BLaER1 treated with 17β-estradiol and CSF1 and Interleukin-3, amounts not matched to agents 10 nM and 100 nM (cell line): Measurements from ENCODE around the gene DCST2.
"Not testable (repeated sequence)": the region's sequence is repeated elsewhere in the genome, so short reads cannot be mapped to it uniquely, and the experiment has no call there.

ENCODE experiments used
- H3K27ac ChIP-seq, 11 experiments: shearing (Covaris generic); formaldehyde crosslinking; 2 replicates each; pipeline ENCODE4 v1.8.1; 2022
- H3K27me3 ChIP-seq, 11 experiments: shearing (Covaris generic); formaldehyde crosslinking; 2 replicates each; pipeline ENCODE4 v1.8.1; 2022
- H3K36me3 ChIP-seq, 11 experiments: shearing (Covaris generic); formaldehyde crosslinking; 2 replicates each; pipeline ENCODE4 v1.8.1; 2022
- H3K4me1 ChIP-seq, 10 experiments: shearing (Covaris generic); formaldehyde crosslinking; 2 replicates each; pipeline ENCODE4 v1.8.1; 2022
- H3K4me2 ChIP-seq, 11 experiments: shearing (Covaris generic); formaldehyde crosslinking; 2 replicates each; pipeline ENCODE4 v1.8.1; 2022
- H3K4me3 ChIP-seq, 10 experiments: shearing (Covaris generic); formaldehyde crosslinking; 2 replicates each; pipeline ENCODE4 v1.8.1; 2022
- H3K9ac ChIP-seq, 11 experiments: shearing (Covaris generic); formaldehyde crosslinking; 2 replicates each; pipeline ENCODE4 v1.8.1; 2022
- H3K9me3 ChIP-seq, 11 experiments: shearing (Covaris generic); formaldehyde crosslinking; replicated peaks in 1 of 11; 2 replicates each; pipeline ENCODE4 v1.8.1; 2022
- H4K20me1 ChIP-seq, 11 experiments: shearing (Covaris generic); formaldehyde crosslinking; 2 replicates each; pipeline ENCODE4 v1.8.1; 2022
- Cebpa-rat ChIP-seq, 11 experiments: shearing (Covaris generic); IDR thresholded peaks; 2 replicates each; pipeline ENCODE4 v1.8.1; 2022

DCST2 gene

GRCh38 chr1:154987326-154987725, 46.3 kb downstream of the DCST2 start:
- TF ChIP-seq Cebpa-rat (IDR thresholded peaks at IDR 0.05), result no peak
- Histone ChIP-seq H3K4me1 (peaks cover 29 to 59% (median 43%) of the 10 kb centered on the region in 10 experiments), H3K27ac (no peak overlapping the region), H3K4me3 (no peak overlapping the region), H3K27me3 (no peaks in the 10 kb centered on the region), H3K9ac (no peak overlapping the region; a peak in 1 of 22 replicates), H3K4me2 (peak overlapping the region in 1 of 11 experiments; percentile 19; a peak in 1 of 22 replicates), H3K36me3 (peaks cover 49 to 74% (median 59%) of the 10 kb centered on the region in 11 experiments), H4K20me1 (peaks cover 0 to 44% (median 37%) of the 10 kb centered on the region in 11 experiments; a peak in 18 of 22 replicates), H3K9me3 (no peaks in the 10 kb centered on the region)

- Histone ChIP-seq H3K9ac (peak overlapping the region in 3 of 11 experiments; percentile 11 to 27 (median 13); a peak in 2 of 22 replicates), H3K4me1 (peaks cover 32 to 64% (median 48%) of the 10 kb centered on the region in 10 experiments), H4K20me1 (peaks cover 0 to 44% (median 37%) of the 10 kb centered on the region in 11 experiments; a peak in 18 of 22 replicates), H3K36me3 (peaks cover 49 to 70% (median 58%) of the 10 kb centered on the region in 11 experiments)
- not testable (repeated sequence) for H3K27ac ChIP-seq, H3K27me3 ChIP-seq, H3K4me2 ChIP-seq, H3K9me3 ChIP-seq, H3K4me3 ChIP-seq
These were observed 46.8 kb downstream of the DCST2 start for GRCh38 chr1:154986736-154987135.

DNA sequence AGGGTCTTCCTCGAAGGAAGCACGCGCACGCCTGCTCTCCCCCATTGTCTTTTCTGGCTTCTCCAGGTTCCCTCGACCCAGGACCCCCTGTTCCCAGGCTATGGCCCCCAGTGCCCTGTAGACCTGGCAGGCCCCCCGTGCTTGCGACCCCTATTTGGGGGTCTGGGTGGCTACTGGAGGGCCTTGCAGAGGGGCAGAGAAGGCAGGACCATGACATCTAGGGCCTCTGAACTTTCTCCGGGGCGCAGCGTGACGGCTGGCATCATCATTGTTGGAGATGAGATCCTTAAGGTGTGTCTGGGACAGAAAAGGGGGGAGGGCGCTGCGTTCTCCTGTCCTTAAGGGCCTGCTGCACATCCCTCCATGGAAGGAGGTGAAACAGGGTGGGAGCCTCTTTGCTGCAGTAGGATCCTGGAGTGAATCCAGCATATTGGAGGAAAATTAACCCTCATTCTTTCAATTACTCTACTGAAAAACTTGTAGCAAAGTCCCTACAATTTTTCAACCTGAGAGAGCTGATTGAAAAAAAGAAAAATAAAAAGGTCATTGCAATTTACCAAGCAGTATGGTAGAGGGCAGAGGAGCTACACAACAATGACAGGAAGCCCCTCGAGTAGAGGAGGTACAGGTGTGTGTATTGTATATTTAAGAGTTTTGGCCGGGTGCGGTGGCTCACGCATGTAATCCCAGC, 49.7 kb downstream of the DCST2 start:
- Histone ChIP-seq H3K4me1 (peaks cover 32 to 59% (median 44%) of the 10 kb centered on the region in 10 experiments), H3K27ac (peak overlapping the region; percentile 49 to 84 (median 80); a peak in 21 of 22 replicates), H3K9me3 (no peaks in the 10 kb centered on the region), H3K4me2 (peak overlapping the region; percentile 88 to 100 (median 97)), H3K9ac (peak overlapping the region; percentile 76 to 91 (median 87)), H4K20me1 (peaks cover 0 to 28% (median 21%) of the 10 kb centered on the region in 11 experiments; a peak in 16 of 22 replicates), H3K27me3 (no peaks in the 10 kb centered on the region), H3K36me3 (peaks cover 23 to 71% (median 57%) of the 10 kb centered on the region in 11 experiments), H3K4me3 (peak overlapping the region; percentile 73 to 91 (median 84))
- no peak for TF ChIP-seq Cebpa-rat (IDR thresholded peaks at IDR 0.05)

DNA sequence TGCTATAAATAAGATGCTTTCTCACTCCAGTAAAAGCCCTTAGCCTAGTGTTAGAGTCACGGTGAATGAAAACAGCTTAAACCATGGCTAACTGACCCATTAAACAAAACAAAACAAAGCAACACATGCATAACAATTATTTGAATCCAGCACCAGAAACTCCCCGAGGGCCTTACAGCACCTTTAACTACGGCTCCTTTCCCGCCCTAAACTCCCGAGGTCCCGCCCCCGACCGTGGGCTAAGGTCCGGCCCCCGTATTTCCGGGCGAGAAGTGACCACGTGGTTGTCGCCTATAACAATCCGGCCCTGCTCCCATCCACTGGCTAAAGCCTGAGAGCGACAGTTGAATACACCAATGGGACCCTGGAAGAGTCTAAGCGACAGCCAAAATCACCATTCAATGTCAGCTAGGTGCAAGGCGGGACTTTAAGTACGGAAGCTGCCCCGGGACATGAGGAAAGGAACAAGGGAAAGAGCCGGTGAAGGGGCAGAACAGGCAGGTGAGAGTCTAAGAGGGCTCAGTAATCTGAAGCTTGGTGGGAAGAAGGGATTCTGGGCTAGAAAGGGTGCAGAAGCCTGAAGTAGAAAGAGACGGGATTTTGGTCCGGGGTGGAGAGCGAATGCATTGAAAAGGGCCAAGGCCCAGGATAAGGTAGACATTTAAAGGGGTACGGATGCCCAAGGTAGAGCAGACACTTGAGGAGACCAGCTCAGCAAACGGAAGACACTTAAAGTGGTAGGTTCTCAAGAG, 50.5 kb downstream of the DCST2 start, which contains the start of gene FLAD1:
TSS of gene FLAD1 (plus strand) at position 448 of the 752 bp plus-strand sequence. CDS start 351 bp downstream, outside the sequence.
- peak within 1 kb of the TSS; percentile 73 to 91 (median 84) for H3K4me3 ChIP-seq
- no peak for TF ChIP-seq Cebpa-rat (IDR thresholded peaks at IDR 0.05)
- peaks cover 34 to 55% (median 42%) of the 10 kb centered on the region in 10 experiments for H3K4me1 ChIP-seq
- no peaks in the 10 kb centered on the region for H3K27me3 ChIP-seq
- peak within 1 kb of the TSS; percentile 49 to 84 (median 80); a peak in 21 of 22 replicates for H3K27ac ChIP-seq
- peaks cover 0 to 19% (median 12%) of the 10 kb centered on the region in 11 experiments; a peak in 14 of 22 replicates for H4K20me1 ChIP-seq
- H3K9ac ChIP-seq, result peak within 1 kb of the TSS; percentile 76 to 91 (median 87)
- H3K4me2 ChIP-seq, result peak within 1 kb of the TSS; percentile 88 to 100 (median 97)
- H3K36me3 ChIP-seq, result peaks cover 14 to 70% (median 54%) of the 10 kb centered on the region in 11 experiments
- no peaks in the 10 kb centered on the region for H3K9me3 ChIP-seq

DNA sequence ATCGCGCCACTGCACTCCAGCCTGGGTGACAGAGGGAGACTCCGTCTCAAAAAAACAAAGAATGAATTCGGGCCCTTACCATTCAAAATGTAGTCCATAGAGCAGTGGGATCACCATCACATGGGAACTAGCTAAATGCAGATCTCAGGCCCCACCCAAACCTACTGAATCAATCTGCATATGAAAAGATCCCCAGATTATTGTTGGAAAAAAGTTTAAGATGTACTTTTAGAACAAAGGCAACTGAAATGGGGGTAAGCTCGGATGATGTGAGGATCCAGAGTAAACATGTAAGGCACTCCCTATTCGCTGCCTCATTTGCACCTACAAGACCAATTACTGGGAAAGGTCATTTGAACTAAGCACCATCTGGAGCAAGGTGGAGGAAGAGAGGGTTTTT, 51.2 kb downstream of the DCST2 start:
- no peaks in the 10 kb centered on the region for H3K27me3 ChIP-seq
- H3K4me1 ChIP-seq, result peaks cover 33 to 56% (median 43%) of the 10 kb centered on the region in 10 experiments
- no peak for TF ChIP-seq Cebpa-rat (IDR thresholded peaks at IDR 0.05)
- peak overlapping the region in 9 of 11 experiments; percentile 43 to 82 (median 72); a peak in 16 of 22 replicates for H3K27ac ChIP-seq
- peak overlapping the region; percentile 43 to 91 (median 78); a peak in 21 of 22 replicates for H3K9ac ChIP-seq
- peak overlapping the region; percentile 73 to 91 (median 84) for H3K4me3 ChIP-seq
- H3K36me3 ChIP-seq, result peaks cover 7 to 70% (median 49%) of the 10 kb centered on the region in 11 experiments
- peak overlapping the region; percentile 73 to 97 (median 86) for H3K4me2 ChIP-seq
- H4K20me1 ChIP-seq, result peaks cover 0 to 12% (median 5%) of the 10 kb centered on the region in 11 experiments; a peak in 12 of 22 replicates
- no peaks in the 10 kb centered on the region for H3K9me3 ChIP-seq

DNA sequence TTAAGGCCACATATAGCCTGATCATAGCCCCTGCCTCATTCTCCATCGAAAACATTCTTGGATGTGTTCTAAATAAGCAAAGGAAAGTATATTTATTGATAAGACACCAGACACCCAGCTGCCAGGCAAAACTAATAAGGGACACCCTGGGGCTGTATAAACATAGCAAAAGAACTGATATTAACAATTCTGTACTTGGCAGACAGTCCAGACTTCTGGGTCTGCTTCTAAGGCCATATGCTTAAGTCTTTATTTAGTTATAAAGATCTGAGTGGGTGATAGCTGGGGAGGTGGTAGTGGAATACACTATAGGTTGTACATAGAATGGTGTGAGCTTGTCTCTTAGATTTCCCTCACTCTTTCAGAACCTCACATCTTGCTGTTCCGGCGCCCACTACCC, 55.2 kb downstream of the DCST2 start:
- peaks cover 0 to 2% (median 0%) of the 10 kb centered on the region in 11 experiments; a peak in 3 of 22 replicates for H4K20me1 ChIP-seq
- peak overlapping the region in 7 of 11 experiments; percentile 7 to 98 (median 94); a peak in 8 of 22 replicates for H3K27ac ChIP-seq
- H3K27me3 ChIP-seq, result no peaks in the 10 kb centered on the region
- peaks cover 32 to 51% (median 37%) of the 10 kb centered on the region in 10 experiments for H3K4me1 ChIP-seq
- peak overlapping the region; percentile 26 to 95 (median 91); a peak in 15 of 22 replicates for H3K4me2 ChIP-seq
- no peak for TF ChIP-seq Cebpa-rat (IDR thresholded peaks at IDR 0.05)
- H3K9me3 ChIP-seq, result no peaks in the 10 kb centered on the region
- peak overlapping the region in 7 of 11 experiments; percentile 38 to 99 (median 74); a peak in 6 of 22 replicates for H3K9ac ChIP-seq
- H3K36me3 ChIP-seq, result peaks cover 0 to 52% (median 33%) of the 10 kb centered on the region in 11 experiments; a peak in 19 of 22 replicates
- H3K4me3 ChIP-seq, result no peak overlapping the region

DNA sequence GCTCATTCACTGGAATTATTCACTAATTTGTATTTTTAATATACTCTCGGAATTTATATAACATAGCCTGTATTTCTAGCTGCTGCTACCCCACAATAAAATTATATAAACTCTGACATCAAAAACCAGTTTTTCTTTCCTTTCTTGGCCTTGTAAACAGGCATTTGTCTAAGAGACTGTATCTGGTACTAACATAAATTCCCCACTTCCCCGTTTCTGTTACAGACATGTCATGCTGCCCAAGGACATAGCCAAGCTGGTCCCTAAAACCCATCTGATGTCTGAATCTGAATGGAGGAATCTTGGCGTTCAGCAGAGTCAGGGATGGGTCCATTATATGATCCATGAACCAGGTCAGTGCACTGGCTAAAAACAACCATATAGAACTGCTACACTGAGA, 55.8 kb downstream of the DCST2 start:
- H3K9me3 ChIP-seq, H3K4me3 ChIP-seq, H4K20me1 ChIP-seq, H3K27me3 ChIP-seq: not testable (repeated sequence)
- H3K4me1 ChIP-seq, result peaks cover 38 to 56% (median 43%) of the 10 kb centered on the region in 10 experiments
- H3K9ac ChIP-seq, result peak overlapping the region; percentile 42 to 99 (median 91); a peak in 13 of 22 replicates
- peak overlapping the region; percentile 81 to 95 (median 91); a peak in 21 of 22 replicates for H3K4me2 ChIP-seq
- H3K27ac ChIP-seq, result peak overlapping the region in 10 of 11 experiments; percentile 7 to 98 (median 77); a peak in 17 of 22 replicates
- peaks cover 0 to 52% (median 33%) of the 10 kb centered on the region in 11 experiments; a peak in 19 of 22 replicates for H3K36me3 ChIP-seq

GRCh38 chr1:154975409-154976059, 58.0 kb downstream of the DCST2 start:
- Histone ChIP-seq H3K36me3 (peaks cover 0 to 39% (median 25%) of the 10 kb centered on the region in 11 experiments; a peak in 19 of 22 replicates), H3K27ac (peak overlapping the region; percentile 65 to 100 (median 96)), H4K20me1 (peaks cover 4 to 28% (median 20%) of the 10 kb centered on the region in 11 experiments; a peak in 16 of 22 replicates), H3K4me3 (peak overlapping the region; percentile 64 to 86 (median 69)), H3K4me2 (peak overlapping the region; percentile 81 to 95 (median 91)), H3K9ac (peak overlapping the region; percentile 79 to 99 (median 91)), H3K4me1 (peaks cover 50 to 61% (median 55%) of the 10 kb centered on the region in 10 experiments), H3K27me3 (no peaks in the 10 kb centered on the region), H3K9me3 (no peaks in the 10 kb centered on the region)
- TF ChIP-seq Cebpa-rat (IDR thresholded peaks at IDR 0.05), result no peak
